Uterus (tissue), 4 donors: ENCODE data around the gene ZNF888. TPM values are rescaled to one million over a fixed set of nuclear protein-coding genes. Genes with fewer than 3 reads are reported as not detected.
"Not testable (repeated sequence)": the region's sequence is repeated elsewhere in the genome, so short reads cannot be mapped to it uniquely, and the experiment has no call there.

Source experiments
- DNase-seq, 2 donors: peaks; one replicate each; pipeline ENCODE4 v3.0.0-alpha.2; 2019 to 2020
- H3K27ac ChIP-seq, 2 donors: fragments of 200-600 bp; sonication (generic); 1 replicate in 1 of 2; 2 replicates in 1 of 2; pipeline ENCODE4 v1.5.1; 2016 to 2018
- H3K27me3 ChIP-seq, 2 donors: fragments of 200-600 bp; sonication (generic); one replicate each; pipeline ENCODE4 v1.5.1; 2018 to 2019; ENCODE audit warnings: control low read depth in 1 of 2
- H3K36me3 ChIP-seq, 2 donors: fragments of 200-600 bp; sonication (generic); one replicate each; pipeline ENCODE4 v1.5.1; 2019; ENCODE audit warnings: control low read depth in 1 of 2
- H3K4me1 ChIP-seq, 2 donors: fragments of 200-600 bp; sonication (generic); one replicate each; pipeline ENCODE4 v1.5.1; 2018 to 2019; ENCODE audit warnings: control low read depth in 1 of 2
- H3K4me3 ChIP-seq, 2 donors: fragments of 200-600 bp; sonication (generic); 1 replicate in 1 of 2; 2 replicates in 1 of 2; pipeline ENCODE4 v1.5.1; 2018 to 2019; ENCODE audit warnings: mild to moderate bottlenecking in 1 of 2
- H3K9me3 ChIP-seq, 2 donors: fragments of 200-600 bp; sonication (generic); one replicate each; pipeline ENCODE4 v1.5.1; 2019; ENCODE audit warnings: control low read depth in 1 of 2
- POLR2A ChIP-seq, 2 donors: fragments of 450-650 bp; IDR thresholded peaks; one replicate each; pipeline ENCODE4 v1.6.1; 2016; ENCODE audit warnings: antibody characterized with exemption in 2 of 2, mild to moderate bottlenecking in 1 of 2, moderate library complexity in 1 of 2
- intact Hi-C: fragments of 100-400 bp; cut with DNase I; formaldehyde crosslinking; loops from one replicate; pipeline ENCODE4 v1.15.1; 2023; ENCODE audit warnings: low total_unique reads
- total RNA-seq, 4 donors: library from RNA; depleted of rRNA in 3 of 4; stranded (reverse); fragments of >200 nt in 3 of 4; gene quantifications; one replicate each; pipeline versions ENCODE4 v1.1.0 to v1.2.4, GENCODE V29; 2014 to 2023
- TF ChIP-seq, protein P1 (sequence below), 4 experiments: fragments of 200-600 bp in 2 of 4; fragments of 450-650 bp in 2 of 4; sonication (generic) in 2 of 4; IDR thresholded peaks; one replicate each; pipeline ENCODE4 v1.5.1; 2016 to 2019; ENCODE audit warnings: antibody characterized with exemption in 4 of 4, mild to moderate bottlenecking in 2 of 4, moderate library complexity in 1 of 4
- donor health status: DM: yes; HTN: yes; CAD: no.

ZNF888 gene
- total RNA-seq, 4 donors from 2014 or later, result 1.5 to 34.4 (median 6.1) TPM; not detected in 1

DNA sequence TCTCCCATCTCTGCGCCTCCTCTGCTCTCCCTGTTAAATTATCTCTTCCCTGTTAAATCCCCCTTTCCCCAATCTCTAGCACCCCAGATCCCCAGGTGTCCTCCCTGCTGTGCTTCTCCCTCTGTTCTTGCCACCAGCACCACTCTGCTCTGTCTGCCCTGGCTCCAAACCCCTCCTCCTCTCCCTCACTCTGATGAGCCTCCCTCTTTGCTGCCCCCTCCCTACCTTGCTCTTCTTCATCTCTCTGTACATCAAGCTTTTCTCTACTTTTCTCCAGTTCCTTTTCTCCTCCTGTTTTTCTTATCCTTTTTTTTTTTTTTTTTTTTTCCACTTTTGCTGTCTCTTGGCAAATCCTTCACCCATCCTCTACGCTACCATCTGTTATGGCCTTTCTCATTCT lies 18.3 kb upstream of the ZNF888 start:
- Histone ChIP-seq H3K27ac (peak overlapping the region; percentile 82 to 86), H3K4me3 (peak overlapping the region; percentile 66 to 91)
- H3K27me3 ChIP-seq, intact Hi-C loops, H3K9me3 ChIP-seq, H3K36me3 ChIP-seq, H3K4me1 ChIP-seq, DNase-seq: not testable (repeated sequence)
- peak in 1 of 2 donors; percentile 18 for TF ChIP-seq POLR2A (IDR thresholded peaks at IDR 0.05)

DNA sequence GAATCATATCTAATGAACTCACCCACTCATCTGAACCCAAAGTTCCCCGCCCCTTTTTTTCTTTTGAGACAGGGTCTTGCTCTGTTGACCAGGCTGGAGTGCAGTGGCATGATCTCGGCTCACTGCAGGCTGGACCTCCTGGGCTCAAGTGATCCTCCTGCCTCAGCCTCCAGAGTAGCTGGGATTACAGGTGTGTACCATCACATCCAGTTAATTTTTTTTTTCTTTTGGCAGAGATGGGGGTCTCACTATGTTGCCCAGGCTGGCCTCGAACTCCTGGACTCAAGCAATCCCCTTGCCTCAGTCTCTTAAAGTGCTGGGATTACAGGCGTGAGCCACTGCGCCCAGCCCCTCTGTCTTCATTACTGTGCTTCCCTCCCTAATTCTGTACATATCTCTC lies 17.7 kb upstream of the ZNF888 start:
- H3K27ac ChIP-seq, H3K4me3 ChIP-seq, H3K27me3 ChIP-seq, intact Hi-C loops, H3K4me1 ChIP-seq, H3K9me3 ChIP-seq, H3K36me3 ChIP-seq, DNase-seq: not testable (repeated sequence)

DNA sequence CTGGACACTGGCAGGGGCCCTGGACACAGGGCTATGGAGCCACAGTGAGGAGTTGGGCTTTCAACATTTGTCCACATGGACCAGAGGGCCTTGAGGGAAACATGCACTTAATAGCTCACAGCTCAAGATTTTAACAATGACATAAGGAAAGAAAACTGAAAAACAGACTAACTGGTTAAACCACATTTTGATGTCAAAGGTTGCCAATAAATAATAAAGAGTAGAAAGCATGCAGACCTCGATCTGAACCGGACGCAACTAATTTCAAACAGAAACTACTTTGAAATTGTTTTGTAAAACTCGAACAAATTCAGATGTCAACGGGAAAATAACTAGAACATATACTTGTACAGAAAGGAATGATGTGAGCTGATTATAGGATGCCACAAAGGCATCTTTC lies 15.5 kb upstream of the ZNF888 start:
- Histone ChIP-seq H3K27ac (no peak overlapping the region), H3K4me1 (no peaks in the 10 kb centered on the region), H3K4me3 (no peak overlapping the region), H3K36me3 (no peaks in the 10 kb centered on the region), H3K9me3 (no peaks in the 10 kb centered on the region), H3K27me3 (no peaks in the 10 kb centered on the region)
- no peak for TF ChIP-seq POLR2A (IDR thresholded peaks at IDR 0.05)
- TF ChIP-seq, protein P1, sequence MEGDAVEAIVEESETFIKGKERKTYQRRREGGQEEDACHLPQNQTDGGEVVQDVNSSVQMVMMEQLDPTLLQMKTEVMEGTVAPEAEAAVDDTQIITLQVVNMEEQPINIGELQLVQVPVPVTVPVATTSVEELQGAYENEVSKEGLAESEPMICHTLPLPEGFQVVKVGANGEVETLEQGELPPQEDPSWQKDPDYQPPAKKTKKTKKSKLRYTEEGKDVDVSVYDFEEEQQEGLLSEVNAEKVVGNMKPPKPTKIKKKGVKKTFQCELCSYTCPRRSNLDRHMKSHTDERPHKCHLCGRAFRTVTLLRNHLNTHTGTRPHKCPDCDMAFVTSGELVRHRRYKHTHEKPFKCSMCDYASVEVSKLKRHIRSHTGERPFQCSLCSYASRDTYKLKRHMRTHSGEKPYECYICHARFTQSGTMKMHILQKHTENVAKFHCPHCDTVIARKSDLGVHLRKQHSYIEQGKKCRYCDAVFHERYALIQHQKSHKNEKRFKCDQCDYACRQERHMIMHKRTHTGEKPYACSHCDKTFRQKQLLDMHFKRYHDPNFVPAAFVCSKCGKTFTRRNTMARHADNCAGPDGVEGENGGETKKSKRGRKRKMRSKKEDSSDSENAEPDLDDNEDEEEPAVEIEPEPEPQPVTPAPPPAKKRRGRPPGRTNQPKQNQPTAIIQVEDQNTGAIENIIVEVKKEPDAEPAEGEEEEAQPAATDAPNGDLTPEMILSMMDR (IDR thresholded peaks at IDR 0.05), result no peak
- no peak for DNase-seq
- intact Hi-C loops, result no loop called here

DNA sequence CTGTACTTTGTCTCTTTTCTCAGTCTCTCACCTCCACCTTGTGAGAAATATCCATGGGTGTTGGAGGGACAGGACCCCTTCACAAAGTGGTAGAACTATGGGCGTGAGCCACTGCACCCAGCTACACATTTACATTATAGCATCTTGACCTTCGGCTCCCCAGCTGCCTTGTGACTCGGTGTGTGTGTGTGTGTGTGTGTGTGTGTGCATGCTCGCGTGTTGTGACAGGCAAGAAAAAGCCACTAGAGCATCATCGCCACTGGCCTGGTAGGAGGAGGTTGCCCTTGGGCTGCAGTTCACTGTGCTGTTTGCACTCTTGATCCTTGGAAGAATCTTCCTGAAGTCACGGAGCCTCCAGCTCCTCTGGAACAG lies 13.7 kb upstream of the ZNF888 start:
- DNase-seq, result no peak
- Histone ChIP-seq H3K4me1 (no peaks in the 10 kb centered on the region), H3K4me3 (no peak overlapping the region), H3K9me3 (no peaks in the 10 kb centered on the region), H3K36me3 (no peaks in the 10 kb centered on the region), H3K27me3 (no peaks in the 10 kb centered on the region), H3K27ac (no peak overlapping the region)
- intact Hi-C loops, result no loop called here
- no peak for TF ChIP-seq POLR2A (IDR thresholded peaks at IDR 0.05)
- TF ChIP-seq, protein P1 (IDR thresholded peaks at IDR 0.05), result no peak

DNA sequence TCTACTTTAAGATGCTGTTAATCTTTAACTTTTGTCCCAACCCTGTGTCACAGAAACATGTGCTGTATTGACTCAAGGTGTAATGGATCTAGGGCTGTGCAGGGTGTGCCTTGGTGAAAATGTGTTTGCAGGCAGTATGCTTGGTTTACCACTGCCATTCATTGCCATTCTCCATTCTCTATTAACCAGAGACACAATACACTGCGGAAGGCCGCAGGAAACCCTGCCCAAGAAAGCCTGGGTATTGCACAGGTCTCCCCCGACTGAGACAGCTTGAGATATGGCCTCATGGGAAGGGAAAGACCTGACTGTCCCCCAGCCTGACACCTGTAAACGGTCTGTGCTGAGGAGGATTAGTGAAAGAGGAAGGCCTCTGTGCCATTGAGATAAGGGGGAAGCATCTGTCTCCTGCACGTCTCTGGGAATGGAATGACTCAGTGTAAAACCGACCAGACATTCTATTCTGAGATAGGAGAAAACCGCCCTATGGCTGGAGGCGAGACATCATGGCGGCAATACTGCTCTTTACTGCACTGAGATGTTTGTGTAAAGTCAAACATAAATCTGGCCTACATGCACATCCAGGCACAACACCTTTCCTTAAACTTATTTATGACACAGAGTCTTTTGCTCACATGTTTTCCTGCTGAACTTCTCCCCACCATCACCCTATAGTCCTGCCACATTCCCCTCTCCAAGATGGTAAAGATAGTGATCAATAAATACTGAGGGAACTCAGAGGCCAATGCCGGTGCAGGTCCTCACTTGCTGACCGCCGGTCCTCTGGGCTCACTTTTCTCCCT lies 13.1 kb upstream of the ZNF888 start:
- H3K4me1 ChIP-seq, result no peaks in the 10 kb centered on the region
- H3K27ac ChIP-seq, result no peak overlapping the region
- intact Hi-C loops, result no loop called here
- no peak for TF ChIP-seq POLR2A (IDR thresholded peaks at IDR 0.05)
- TF ChIP-seq, protein P1 (IDR thresholded peaks at IDR 0.05), result no peak
- H3K27me3 ChIP-seq, result no peaks in the 10 kb centered on the region
- H3K4me3 ChIP-seq, result no peak overlapping the region
- no peaks in the 10 kb centered on the region for H3K9me3 ChIP-seq
- DNase-seq, result no peak
- H3K36me3 ChIP-seq, result no peaks in the 10 kb centered on the region

DNA sequence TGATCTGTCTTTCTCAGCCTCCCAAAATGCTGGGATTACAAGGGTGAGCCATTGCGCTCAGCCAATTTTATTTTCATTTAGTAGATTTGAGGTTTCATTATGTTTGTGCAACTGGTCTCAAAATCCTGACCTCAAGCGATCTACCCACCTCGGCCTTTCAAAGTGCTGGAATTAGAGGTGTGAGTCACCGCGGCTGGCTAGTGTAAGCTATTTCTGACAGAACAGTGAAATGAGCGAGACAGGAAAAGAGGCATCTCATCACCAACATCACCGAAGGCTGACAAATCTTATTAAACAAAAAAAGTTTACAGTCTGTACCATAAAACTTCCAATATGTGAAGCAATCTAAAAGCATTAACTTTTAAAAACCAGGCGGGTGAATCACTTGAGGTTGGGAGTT lies 12.2 kb upstream of the ZNF888 start:
- no peak overlapping the region for H3K27ac ChIP-seq
- no peak overlapping the region for H3K4me3 ChIP-seq
- intact Hi-C loops, result no loop called here
- H3K36me3 ChIP-seq, result no peaks in the 10 kb centered on the region
- H3K27me3 ChIP-seq, result no peaks in the 10 kb centered on the region
- no peaks in the 10 kb centered on the region for H3K9me3 ChIP-seq
- TF ChIP-seq, protein P1 (IDR thresholded peaks at IDR 0.05), result no peak
- TF ChIP-seq POLR2A (IDR thresholded peaks at IDR 0.05), result no peak
- DNase-seq, result no peak
- H3K4me1 ChIP-seq, result no peaks in the 10 kb centered on the region

DNA sequence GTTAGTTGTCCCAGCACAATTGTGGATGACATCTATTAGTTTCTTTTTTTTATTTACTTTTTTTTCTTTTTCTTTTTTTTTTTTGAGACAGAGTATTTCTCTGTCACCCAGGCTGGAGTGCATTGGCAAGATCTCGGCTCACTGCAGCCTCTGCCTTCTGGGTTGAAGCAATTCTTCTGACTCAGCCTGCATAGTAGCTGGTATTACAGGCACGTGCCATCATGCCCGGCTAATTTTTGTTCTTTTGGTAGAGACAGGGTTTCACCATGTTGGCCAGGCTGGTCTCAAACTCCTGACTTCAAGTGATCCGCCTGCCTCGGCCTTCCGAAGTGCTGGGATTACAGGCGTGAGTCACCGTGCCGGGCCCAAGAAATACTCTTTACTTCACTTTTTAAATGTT lies 1.4 kb upstream of the ZNF888 start:
- H3K4me1 ChIP-seq, intact Hi-C loops, H3K9me3 ChIP-seq, H3K4me3 ChIP-seq, H3K36me3 ChIP-seq, H3K27me3 ChIP-seq, DNase-seq: not testable (repeated sequence)
- peak overlapping the region in 1 of 2 donors; percentile 74 for H3K27ac ChIP-seq
